GM12865 (cell line): ENCODE data around the gene GRIP2.

Experiments
- DNase-seq: peaks from one replicate; pipeline ENCODE4 v3.0.0; 2010; ENCODE audit warnings: low read depth
- H3K4me3 ChIP-seq: 2 replicates; pipeline ENCODE4 v1.5.1; 2011; ENCODE audit warnings: mild to moderate bottlenecking, low read depth, low read length, control low read depth
- CTCF ChIP-seq: IDR thresholded peaks from 2 replicates; pipeline ENCODE4 v1.5.1; 2011; ENCODE audit warnings: low read length, control low read depth, low read depth, inconsistent platforms; ENCODE audit not compliant: insufficient read depth; ENCODE audit errors: missing control alignments

The GRIP2 gene

GRCh38 chr3:14522129-14522691 lies 17.9 kb downstream of the GRIP2 start:
- H3K4me3 ChIP-seq: no peak overlapping the region
- DNase-seq: no peak
- TF ChIP-seq CTCF: no peak

GRCh38 chr3:14521611-14522010 lies 18.5 kb downstream of the GRIP2 start:
- TF ChIP-seq CTCF: no peak
- H3K4me3 ChIP-seq: no peak overlapping the region
- DNase-seq: no peak

- no peak for DNase-seq
- H3K4me3 ChIP-seq: no peak overlapping the region
- TF ChIP-seq CTCF: no peak
Measured at GRCh38 chr3:14520967-14521366, 19.2 kb downstream of the GRIP2 start.

DNA sequence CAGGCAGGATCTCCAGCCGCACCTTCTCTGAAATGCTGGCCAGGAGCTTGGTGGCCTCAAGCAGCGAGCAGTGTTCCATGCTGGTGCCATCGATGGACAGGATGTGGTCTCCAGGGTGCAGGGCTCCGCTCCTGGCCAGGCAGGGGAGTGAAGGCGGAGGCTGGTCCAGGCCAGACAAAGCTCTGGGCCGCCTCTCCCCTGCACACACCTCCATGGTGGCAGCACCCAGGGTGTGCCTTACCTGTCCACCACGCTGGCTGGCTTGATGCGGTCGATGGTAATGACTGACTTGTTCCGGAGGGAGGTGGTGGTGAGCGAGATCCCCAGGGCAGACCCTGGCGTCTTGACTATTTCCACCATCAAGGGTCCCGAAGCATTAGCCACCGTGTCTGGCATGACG lies 20.0 kb downstream of the GRIP2 start:
- H3K4me3 ChIP-seq: no peak overlapping the region
- no peak for TF ChIP-seq CTCF
- DNase-seq: no peak

GRCh38 chr3:14519406-14519805 lies 20.7 kb downstream of the GRIP2 start:
- no peak overlapping the region for H3K4me3 ChIP-seq
- no peak for TF ChIP-seq CTCF
- DNase-seq: no peak

- no peak for DNase-seq
- no peak overlapping the region for H3K4me3 ChIP-seq
- no peak for TF ChIP-seq CTCF
Measured at GRCh38 chr3:14518893-14519292, 21.2 kb downstream of the GRIP2 start.

GRCh38 chr3:14518432-14518802 lies 21.7 kb downstream of the GRIP2 start:
- H3K4me3 ChIP-seq: no peak overlapping the region
- TF ChIP-seq CTCF: no peak
- no peak for DNase-seq
